Activated CD4-positive, alpha-beta memory T cell treated with anti-CD3 and anti-CD28 coated beads, Interleukin-2, amount 10 ng/mL, durations not matched to agents 7 days and 5 days (primary cell): Measurements from ENCODE around the gene FAHD2A. TPM values are rescaled to one million over a fixed set of nuclear protein-coding genes. Genes with fewer than 3 reads are reported as not detected.
"Not testable (repeated sequence)": the region's sequence is repeated elsewhere in the genome, so short reads cannot be mapped to it uniquely, and the experiment has no call there.

Source experiments
- CTCF ChIA-PET: fragments of 350-600 bp; sonication (Branson Sonifier 250); formaldehyde crosslinking; loops from one replicate; lab custom pipeline; 2021; ENCODE audit warnings: antibody characterized with exemption, inconsistent platforms; lab: Charles Lee
- POLR2A ChIA-PET: fragments of 350-600 bp; sonication (Branson Sonifier 250); formaldehyde crosslinking; loops from one replicate; lab custom pipeline; 2021; ENCODE audit warnings: antibody characterized with exemption; lab: Charles Lee
- DNase-seq: peaks from one replicate; pipeline ENCODE4 v3.0.0-alpha.2; 2020
- H3K27ac Mint-ChIP-seq: one replicate; pipeline ENCODE4 v1.8.0; 2021; ENCODE audit warnings: mild to moderate bottlenecking, mixed read lengths
- H3K27me3 Mint-ChIP-seq: one replicate; pipeline ENCODE4 v1.8.0; 2021; ENCODE audit warnings: mixed read lengths
- H3K36me3 Mint-ChIP-seq: one replicate; pipeline ENCODE4 v1.8.0; 2021; ENCODE audit warnings: low read depth, mixed read lengths
- H3K4me1 Mint-ChIP-seq: one replicate; pipeline ENCODE4 v1.8.0; 2021; ENCODE audit warnings: mixed read lengths
- H3K4me3 Mint-ChIP-seq: one replicate; pipeline ENCODE4 v1.8.0; 2021; ENCODE audit warnings: mild to moderate bottlenecking, mixed read lengths
- H3K9me3 Mint-ChIP-seq: one replicate; pipeline ENCODE4 v1.8.0; 2021; ENCODE audit warnings: mixed read lengths
- total RNA-seq, 2 experiments: library from RNA; stranded (reverse); gene quantifications; one replicate each; pipeline ENCODE4 v1.2.3, GENCODE V29; 2021

FAHD2A gene
- total RNA-seq, 2 experiments from 2014 or later, result 35.8 to 37.3 TPM

DNA sequence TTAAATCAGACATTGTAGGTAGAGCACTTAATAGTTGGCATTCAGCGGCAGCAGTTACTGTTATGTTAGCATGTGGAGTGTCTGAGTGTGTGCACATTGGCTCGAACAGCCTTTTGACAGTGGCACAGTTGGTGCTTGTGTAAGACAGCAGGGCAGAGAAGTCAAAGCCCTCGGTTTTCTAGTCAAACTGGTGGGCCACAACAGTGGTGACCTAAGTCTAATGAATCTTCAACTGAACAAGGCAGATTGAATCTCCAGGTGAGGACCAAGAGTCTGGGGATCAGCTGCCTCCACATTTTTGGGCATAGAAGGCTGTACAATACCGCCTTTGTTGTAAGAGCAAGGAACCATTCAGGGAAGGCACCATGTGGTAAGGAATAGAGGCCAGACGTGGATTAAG, 1.3 kb downstream of the FAHD2A start:
- ChIA-PET CTCF (interaction anchor here (1.0 to 3.4 kb wide), 3 partner anchors 8 to 15 kb away, joined by 3 to 29 read pairs (median 3); no protein-coding TSS in a partner anchor), POLR2A (interaction anchor here (0.9 to 2.8 kb wide), 2 partner anchors 15 to 238 kb away, joined by 4 to 10 read pairs; partner anchors contain the start of gene ZNF2)
- not testable (repeated sequence) for H3K9me3 Mint-ChIP-seq, H3K27ac Mint-ChIP-seq, H3K36me3 Mint-ChIP-seq, H3K27me3 Mint-ChIP-seq, DNase-seq
- Mint-ChIP-seq H3K4me1 (peaks cover 23% of the 10 kb centered on the region), H3K4me3 (peak overlapping the region; percentile 99)

DNA sequence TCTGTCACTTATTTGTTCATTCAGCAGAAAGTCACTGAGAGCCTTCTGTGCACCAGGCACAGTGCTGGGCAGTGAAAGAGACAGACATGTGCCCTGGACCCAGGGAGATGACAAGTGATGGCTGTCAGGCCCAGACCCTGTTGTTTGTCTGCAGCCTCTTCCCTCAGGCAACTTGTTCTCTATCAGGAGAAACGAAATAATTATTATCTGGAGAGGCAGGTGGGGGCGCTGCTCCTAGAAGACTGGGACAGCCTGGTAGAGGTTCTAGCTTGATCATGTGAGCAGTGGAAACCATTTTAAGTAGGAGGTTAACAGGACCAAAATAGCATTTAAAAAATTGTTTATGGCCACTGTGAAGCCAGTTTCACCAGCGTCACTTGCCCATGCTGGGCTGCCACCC, 2.2 kb downstream of the FAHD2A start:
- H3K4me3 Mint-ChIP-seq, DNase-seq, H3K27ac Mint-ChIP-seq, CTCF ChIA-PET, POLR2A ChIA-PET, H3K9me3 Mint-ChIP-seq, H3K27me3 Mint-ChIP-seq, H3K36me3 Mint-ChIP-seq: not testable (repeated sequence)
- H3K4me1 Mint-ChIP-seq, result peaks cover 23% of the 10 kb centered on the region

DNA sequence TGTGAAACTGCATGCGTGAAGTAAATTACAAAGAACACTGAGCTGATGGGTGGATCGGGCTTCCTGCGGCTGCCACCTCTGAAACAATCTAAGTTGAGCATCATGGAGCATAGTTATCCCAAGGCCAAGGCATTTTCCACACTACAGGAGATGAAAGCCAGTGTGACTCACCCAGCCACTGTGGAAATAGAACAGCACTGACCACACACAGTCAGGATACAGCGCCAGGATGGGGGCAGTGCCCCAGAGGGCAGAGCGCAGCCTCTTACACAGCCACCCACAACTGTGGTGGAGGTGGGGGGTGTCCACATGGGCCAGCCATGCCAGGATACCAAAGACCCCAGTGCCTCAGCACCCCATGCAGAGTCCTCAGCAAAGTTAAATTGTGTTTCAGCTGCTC, 8.7 kb downstream of the FAHD2A start:
- H3K4me1 Mint-ChIP-seq, H3K27me3 Mint-ChIP-seq, H3K27ac Mint-ChIP-seq, POLR2A ChIA-PET, DNase-seq, H3K4me3 Mint-ChIP-seq, H3K36me3 Mint-ChIP-seq, H3K9me3 Mint-ChIP-seq: not testable (repeated sequence)
- CTCF ChIA-PET, result interaction anchor here (0.9 kb wide), 1 partner anchor 8 kb away, joined by 3 read pairs; the partner anchor contains the start of gene FAHD2A

DNA sequence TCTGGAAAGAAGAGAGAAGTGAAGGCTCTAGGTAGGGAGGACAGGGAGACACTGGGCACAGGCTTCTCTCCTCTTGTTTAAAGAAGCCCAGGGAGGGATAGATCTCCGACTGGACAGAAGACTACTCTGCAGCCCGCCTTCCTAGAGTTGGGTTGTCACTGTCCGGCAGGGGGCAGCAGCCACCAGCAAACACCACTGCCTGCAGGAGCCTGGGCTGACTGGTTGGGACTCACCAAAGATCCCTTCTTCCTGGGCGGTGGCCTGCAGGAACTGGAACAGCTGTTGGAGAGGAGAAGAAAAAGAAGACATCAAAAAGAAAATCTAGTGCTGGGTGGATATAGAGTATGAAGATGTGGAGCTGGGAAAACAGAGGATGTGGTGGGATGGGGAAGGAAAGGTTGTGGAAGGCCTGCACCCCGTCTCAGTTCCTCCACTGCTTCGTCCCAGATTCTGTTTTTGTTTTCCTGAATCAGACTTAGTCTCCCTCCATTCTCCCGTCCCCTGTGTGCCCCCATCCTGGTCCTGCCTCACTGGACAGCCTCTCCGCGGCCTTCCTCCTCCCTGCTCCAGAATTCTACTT, 11.6 kb downstream of the FAHD2A start:
- POLR2A ChIA-PET, H3K27me3 Mint-ChIP-seq, H3K36me3 Mint-ChIP-seq, H3K4me3 Mint-ChIP-seq, H3K9me3 Mint-ChIP-seq, H3K27ac Mint-ChIP-seq, CTCF ChIA-PET, H3K4me1 Mint-ChIP-seq: not testable (repeated sequence)
- DNase-seq, result peak; percentile 70

DNA sequence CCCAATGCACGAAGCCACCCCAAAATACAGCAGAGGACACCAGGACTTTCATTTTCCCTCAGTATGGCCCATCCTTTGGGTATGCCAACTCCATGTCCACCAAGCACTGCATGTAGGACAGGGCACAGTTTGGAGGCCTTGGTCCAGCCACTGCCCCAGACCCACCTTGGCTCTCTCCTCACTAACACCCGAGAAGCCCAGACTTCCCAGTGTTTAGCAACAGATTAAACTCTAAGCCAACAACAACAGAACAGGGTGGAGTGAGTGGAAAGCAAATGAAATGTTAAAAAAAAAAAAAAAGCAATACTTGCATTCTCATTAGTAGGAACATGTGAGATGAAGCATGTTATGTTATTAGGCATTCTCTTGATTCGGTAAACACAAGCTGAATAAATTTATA, 12.6 kb downstream of the FAHD2A start:
- H3K36me3 Mint-ChIP-seq, H3K27me3 Mint-ChIP-seq, H3K9me3 Mint-ChIP-seq, H3K4me3 Mint-ChIP-seq, DNase-seq, H3K4me1 Mint-ChIP-seq, POLR2A ChIA-PET, H3K27ac Mint-ChIP-seq: not testable (repeated sequence)
- CTCF ChIA-PET, result interaction anchor here (0.9 kb wide), 1 partner anchor 12 kb away, joined by 3 read pairs; no protein-coding TSS in a partner anchor

DNA sequence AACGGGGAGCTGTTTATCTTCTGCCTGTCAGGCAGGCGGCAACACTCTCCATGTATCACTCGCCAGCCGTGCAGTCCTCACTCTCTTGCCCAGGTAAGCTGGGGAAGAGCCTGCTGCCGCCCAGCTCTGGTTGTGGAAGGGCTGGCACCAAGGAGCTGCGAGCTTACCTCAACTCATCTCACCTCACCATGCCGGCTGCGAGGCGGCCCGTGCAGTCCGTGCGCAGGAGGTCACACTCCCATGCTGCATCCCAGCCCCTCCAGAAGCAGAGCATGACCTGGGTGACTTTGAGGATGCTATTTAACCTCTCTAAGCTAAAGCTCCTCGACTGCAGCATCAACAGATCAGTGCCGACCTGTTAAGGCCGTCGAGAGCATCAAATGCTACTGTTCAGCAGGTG, 13.1 kb downstream of the FAHD2A start:
- DNase-seq, H3K27me3 Mint-ChIP-seq, H3K4me3 Mint-ChIP-seq, H3K4me1 Mint-ChIP-seq, H3K9me3 Mint-ChIP-seq, POLR2A ChIA-PET, H3K27ac Mint-ChIP-seq, H3K36me3 Mint-ChIP-seq: not testable (repeated sequence)
- CTCF ChIA-PET, result interaction anchor here (0.9 kb wide), 1 partner anchor 12 kb away, joined by 3 read pairs; no protein-coding TSS in a partner anchor

DNA sequence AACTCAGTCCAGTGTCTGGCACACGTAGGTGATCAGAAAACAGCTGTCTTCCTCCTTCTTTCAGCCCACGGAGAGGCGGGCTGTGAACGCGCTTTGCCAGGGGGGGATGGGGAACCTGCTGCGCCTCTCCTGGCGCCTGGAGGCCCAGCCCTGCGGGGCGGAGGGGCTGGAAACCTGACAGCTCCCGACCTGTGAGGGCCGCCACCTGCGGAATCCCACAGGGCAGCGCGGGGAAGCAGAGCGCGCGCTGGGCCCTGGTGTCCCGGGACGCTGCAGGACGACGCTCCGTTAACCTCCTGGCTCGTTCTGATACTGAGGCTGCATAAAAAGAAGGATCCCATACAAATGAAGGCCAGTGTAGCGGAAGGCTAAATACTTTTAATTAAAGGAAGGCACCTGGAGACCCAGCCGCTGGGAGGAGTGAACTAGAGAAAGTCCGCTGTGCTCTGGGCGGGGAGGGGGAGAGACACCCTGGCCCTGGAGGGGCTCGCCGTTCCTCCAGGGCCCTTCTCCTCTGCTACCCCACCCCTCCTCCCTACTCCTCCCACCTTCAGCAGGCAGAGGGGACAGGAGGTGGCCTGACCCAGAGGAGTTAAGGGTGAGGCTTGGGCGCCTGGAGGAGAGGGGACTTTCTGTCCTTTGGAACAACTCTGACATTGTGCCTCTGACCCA, 24.8 kb downstream of the FAHD2A start:
- POLR2A ChIA-PET, H3K27ac Mint-ChIP-seq, DNase-seq, H3K4me3 Mint-ChIP-seq, H3K9me3 Mint-ChIP-seq, H3K36me3 Mint-ChIP-seq, H3K4me1 Mint-ChIP-seq, CTCF ChIA-PET, H3K27me3 Mint-ChIP-seq: not testable (repeated sequence)

DNA sequence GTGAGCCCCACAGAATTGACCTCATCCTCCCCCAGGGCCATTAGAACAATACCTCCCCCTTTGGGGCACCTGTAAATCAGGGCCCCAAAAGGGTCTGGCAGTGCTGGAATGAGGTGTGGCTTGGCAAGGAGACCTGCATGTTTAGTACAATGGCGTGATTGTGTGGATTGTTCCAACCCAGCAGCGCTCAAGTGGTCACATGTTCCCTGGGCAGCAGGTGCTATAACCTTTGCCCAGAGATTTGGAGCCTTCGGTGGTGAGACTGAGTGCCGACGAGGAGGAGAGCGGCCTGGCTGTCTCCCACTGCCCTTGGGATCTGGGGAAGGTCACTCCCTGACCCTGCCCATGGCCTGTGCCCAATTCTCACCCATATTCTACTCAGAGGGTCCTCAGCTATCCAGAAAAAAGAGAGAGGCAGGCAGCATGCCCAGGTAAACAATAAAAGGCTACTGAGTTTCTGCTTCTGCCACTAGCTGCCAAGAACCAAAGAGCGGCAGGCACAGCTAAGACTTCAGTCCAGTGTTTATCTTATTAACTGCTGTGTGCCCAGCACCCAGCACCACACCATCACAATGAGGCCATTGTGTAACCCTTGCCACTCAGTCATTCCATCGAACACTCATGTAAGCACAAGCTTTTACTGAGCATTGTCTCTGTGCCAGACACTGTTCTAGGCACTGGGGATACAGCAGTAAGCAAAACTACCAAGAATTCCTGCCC, 27.4 kb downstream of the FAHD2A start:
- H3K4me1 Mint-ChIP-seq, POLR2A ChIA-PET, H3K27me3 Mint-ChIP-seq, H3K36me3 Mint-ChIP-seq, CTCF ChIA-PET, H3K9me3 Mint-ChIP-seq, H3K27ac Mint-ChIP-seq, H3K4me3 Mint-ChIP-seq, DNase-seq: not testable (repeated sequence)

DNA sequence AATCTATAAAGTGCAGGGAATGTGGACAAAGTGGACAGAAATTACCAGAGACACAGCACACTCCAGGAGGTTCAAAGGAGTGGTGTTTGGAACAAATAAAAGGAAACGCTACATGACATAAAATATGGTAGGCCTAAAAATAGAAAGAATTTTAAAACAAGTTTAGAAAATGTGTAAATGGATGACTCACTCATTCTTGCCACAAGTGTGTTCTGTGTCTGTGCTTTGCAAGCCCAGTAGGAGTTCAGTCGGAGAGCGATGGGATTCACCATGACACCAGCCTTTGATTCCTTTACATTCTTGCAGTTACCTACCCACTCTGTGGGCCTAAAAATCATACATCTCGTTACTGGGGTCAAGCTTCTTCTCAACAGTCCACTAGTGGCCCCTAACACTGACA, 30.9 kb downstream of the FAHD2A start:
- H3K4me1 Mint-ChIP-seq, H3K27me3 Mint-ChIP-seq, H3K27ac Mint-ChIP-seq, H3K4me3 Mint-ChIP-seq, POLR2A ChIA-PET, CTCF ChIA-PET, DNase-seq, H3K9me3 Mint-ChIP-seq, H3K36me3 Mint-ChIP-seq: not testable (repeated sequence)

DNA sequence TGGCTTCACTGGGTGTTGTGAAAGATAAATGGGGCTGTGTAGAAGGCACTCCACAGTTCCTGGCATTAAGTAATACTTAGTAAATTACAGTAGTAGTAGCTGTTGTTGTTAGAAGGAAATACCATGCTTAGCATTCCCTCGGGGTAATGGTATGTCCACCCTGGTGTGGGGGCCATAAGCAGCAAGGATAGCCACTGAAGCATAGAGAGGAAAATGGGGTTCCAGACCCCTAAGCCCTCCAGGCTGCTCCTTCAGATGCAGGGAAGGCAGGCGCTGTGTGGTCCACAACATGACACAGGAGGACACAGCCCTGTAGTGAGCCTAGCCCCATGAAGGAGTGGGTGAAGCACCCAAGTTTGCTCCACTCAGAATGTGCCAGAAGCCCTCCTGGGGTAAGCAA, 31.5 kb downstream of the FAHD2A start:
- H3K27ac Mint-ChIP-seq, POLR2A ChIA-PET, H3K4me3 Mint-ChIP-seq, H3K36me3 Mint-ChIP-seq, H3K4me1 Mint-ChIP-seq, DNase-seq, H3K9me3 Mint-ChIP-seq, CTCF ChIA-PET, H3K27me3 Mint-ChIP-seq: not testable (repeated sequence)

DNA sequence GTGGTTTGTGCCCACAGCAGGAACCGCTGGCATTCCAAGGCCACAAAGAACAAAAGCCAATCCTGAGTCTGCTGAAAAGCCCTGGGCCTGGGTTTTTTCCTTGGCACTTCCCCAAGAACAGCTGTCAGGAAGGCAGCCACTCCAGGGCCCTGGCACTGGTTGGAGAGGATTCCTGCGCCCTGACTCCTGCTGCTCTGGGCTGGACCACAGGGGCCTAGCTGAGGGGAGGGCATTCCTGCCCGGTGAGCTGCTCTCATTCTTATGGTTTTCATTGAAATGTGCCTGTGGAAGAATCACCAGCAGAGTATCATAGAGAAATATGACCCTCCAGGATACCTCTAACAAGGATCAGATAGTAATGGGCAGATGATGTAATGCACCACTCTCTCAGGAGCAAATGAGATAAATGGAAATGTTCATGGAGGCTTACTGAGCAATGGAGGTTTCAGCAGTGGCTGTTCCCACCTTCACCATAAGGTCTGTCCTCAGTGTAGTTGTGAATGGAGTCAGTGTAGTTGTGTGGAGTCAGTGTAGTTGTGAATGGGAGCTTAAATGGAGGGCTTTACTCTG, 32.1 kb downstream of the FAHD2A start:
- H3K4me1 Mint-ChIP-seq, H3K36me3 Mint-ChIP-seq, H3K4me3 Mint-ChIP-seq, H3K27ac Mint-ChIP-seq, H3K27me3 Mint-ChIP-seq, H3K9me3 Mint-ChIP-seq, POLR2A ChIA-PET, CTCF ChIA-PET, DNase-seq: not testable (repeated sequence)

DNA sequence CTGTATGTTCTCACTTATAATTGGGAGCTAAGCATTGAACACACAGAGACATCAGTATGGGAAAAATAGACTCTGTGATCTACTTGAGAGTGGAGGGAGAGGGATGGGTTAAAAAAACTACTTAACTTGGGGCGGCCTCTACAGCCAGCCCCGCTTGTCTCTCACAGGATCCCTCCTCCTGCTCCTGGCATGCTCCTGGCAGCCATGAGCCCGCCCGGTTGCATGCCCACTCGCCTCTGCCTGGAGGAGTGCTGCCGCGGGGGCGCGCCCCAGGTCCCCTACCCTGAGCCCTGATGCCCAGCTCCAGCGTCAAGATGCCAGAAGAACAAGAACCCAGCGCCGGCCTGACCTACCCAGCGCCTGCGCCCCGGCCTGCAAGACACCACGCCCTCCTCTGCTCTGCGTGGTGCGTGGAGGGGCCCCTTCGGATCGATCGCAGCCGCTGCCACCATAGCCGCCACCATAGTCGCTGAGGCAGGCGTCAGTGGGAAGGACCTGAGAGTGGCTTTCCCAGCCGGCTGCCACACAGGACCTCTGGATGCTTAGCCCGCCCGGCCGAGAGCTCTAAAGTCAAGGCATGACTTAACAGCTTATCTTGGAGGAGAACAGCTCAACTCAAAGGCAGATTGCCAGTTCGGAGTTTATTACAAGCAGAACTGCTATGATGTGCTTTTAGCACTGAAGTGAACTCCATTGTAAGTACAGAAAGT, 32.8 kb downstream of the FAHD2A start:
- H3K9me3 Mint-ChIP-seq, result not testable (repeated sequence)

DNA sequence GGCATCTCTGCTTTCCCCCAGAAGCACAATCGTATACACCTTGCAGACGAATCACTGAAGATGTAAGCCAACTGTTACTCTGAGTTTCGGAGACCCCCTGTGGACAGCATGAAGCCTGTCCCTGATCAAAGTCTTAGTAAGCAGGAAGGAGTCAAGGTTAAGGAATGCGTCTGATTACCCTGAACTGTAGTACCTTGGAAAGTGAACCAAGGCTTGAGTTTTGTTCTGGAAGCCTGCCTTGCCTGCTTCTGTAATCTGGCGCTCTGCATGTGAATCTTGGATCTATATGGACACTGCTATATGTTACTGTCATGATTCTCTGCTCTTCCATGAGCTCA, 33.3 kb downstream of the FAHD2A start:
- CTCF ChIA-PET, H3K4me3 Mint-ChIP-seq, POLR2A ChIA-PET, H3K36me3 Mint-ChIP-seq, H3K27ac Mint-ChIP-seq, DNase-seq, H3K9me3 Mint-ChIP-seq, H3K27me3 Mint-ChIP-seq, H3K4me1 Mint-ChIP-seq: not testable (repeated sequence)

More for the DNA sequence above, 32.8 kb downstream of the FAHD2A start:
- H3K4me1 Mint-ChIP-seq, DNase-seq, H3K36me3 Mint-ChIP-seq, POLR2A ChIA-PET, H3K27ac Mint-ChIP-seq, H3K27me3 Mint-ChIP-seq, CTCF ChIA-PET, H3K4me3 Mint-ChIP-seq: not testable (repeated sequence)
